Sigmoid colon (tissue), 7 donors: ENCODE data around the gene MAP3K12. TPM values are rescaled to one million over a fixed set of nuclear protein-coding genes. Genes with fewer than 3 reads are reported as not detected.

ENCODE experiments used
- DNase-seq: peaks from one replicate; pipeline ENCODE4 v3.0.0-alpha.2; 2019
- H3K27ac ChIP-seq, 4 donors: fragments of 200-600 bp; sonication (generic); one replicate each; pipeline ENCODE4 v1.5.1; 2016 to 2019; ENCODE audit warnings: mild to moderate bottlenecking in 1 of 4
- H3K27me3 ChIP-seq, 3 donors: fragments of 200-600 bp; sonication (generic); one replicate each; pipeline ENCODE4 v1.5.1; 2019; ENCODE audit warnings: mild to moderate bottlenecking in 1 of 3
- H3K36me3 ChIP-seq, 4 donors: fragments of 200-600 bp; sonication (generic); one replicate each; pipeline ENCODE4 v1.5.1; 2016 to 2019
- H3K4me1 ChIP-seq, 4 donors: fragments of 200-600 bp; sonication (generic); one replicate each; pipeline ENCODE4 v1.5.1; 2017 to 2019
- H3K4me3 ChIP-seq, 4 donors: fragments of 200-600 bp; sonication (generic); one replicate each; pipeline ENCODE4 v1.5.1; 2017 to 2019; ENCODE audit warnings: mild to moderate bottlenecking in 2 of 4, moderate library complexity in 1 of 4
- H3K9me3 ChIP-seq, 4 donors: fragments of 200-600 bp in 3 of 4; sonication (generic) in 3 of 4; one replicate each; pipeline versions ENCODE4 v1.5.1 to v1.6.1; 2013 to 2019
- CTCF ChIP-seq, 4 experiments: fragments of 450-650 bp in 3 of 4; fragments of 200-600 bp in 1 of 4; IDR thresholded peaks; one replicate each; pipeline ENCODE4 v1.5.1; 2016 to 2019; ENCODE audit warnings: antibody characterized with exemption in 4 of 4, mild to moderate bottlenecking in 3 of 4, moderate library complexity in 2 of 4
- EP300 ChIP-seq, 4 donors: sonication (generic); formaldehyde crosslinking; IDR thresholded peaks; one replicate each; pipeline ENCODE4 v1.6.1; 2017; ENCODE audit warnings: antibody characterized with exemption in 4 of 4
- POLR2A ChIP-seq, 2 donors: fragments of 450-650 bp; IDR thresholded peaks; one replicate each; pipeline ENCODE4 v1.6.1; 2016; ENCODE audit warnings: antibody characterized with exemption in 2 of 2, mild to moderate bottlenecking in 2 of 2, moderate library complexity in 2 of 2
- POLR2AphosphoS5 ChIP-seq, 4 donors: sonication (generic); formaldehyde crosslinking; IDR thresholded peaks; one replicate each; pipeline ENCODE4 v1.6.1; 2017; ENCODE audit warnings: antibody characterized with exemption in 4 of 4
- WGBS, 2 donors: extraction: QIAGEN DNeasy Blood & Tissue Kit; methylation state at CpG; one replicate each; pipeline ENCODE4 v1.1.7; 2013; 5-methylcytosine and 5-hydroxymethylcytosine counted together
- intact Hi-C: fragments of 100-400 bp; cut with DNase I; formaldehyde crosslinking; loops from one replicate; pipeline ENCODE4 v1.15.1; 2023
- polyA plus RNA-seq, 3 donors: library from polyadenylated mRNA; stranded (reverse); fragments of 200-250 nt; gene quantifications; one replicate each; pipeline ENCODE4 v1.2.3, GENCODE V29; 2013
- total RNA-seq, 4 donors: library from RNA; depleted of rRNA; stranded (reverse); fragments of >200 nt; gene quantifications; one replicate each; pipeline ENCODE4 v1.1.0, GENCODE V29; 2016
- donor health status: healthy with polysubstance abuse.
- donor health status: Bipolar disorder and iron deficiency.
- donor health status: healthy.

Gene MAP3K12
- total and polyA plus RNA-seq, 7 donors: 1.6 to 27.4 (median 18.5) TPM

- Histone ChIP-seq H3K27ac (no peak overlapping the region), H3K27me3 (no peaks in the 10 kb centered on the region), H3K4me1 (peaks cover 0 to 16% (median 15%) of the 10 kb centered on the region in 4 donors), H3K9me3 (no peaks in the 10 kb centered on the region), H3K4me3 (no peak overlapping the region), H3K36me3 (peaks cover 80 to 100% (median 96%) of the 10 kb centered on the region in 4 donors)
- DNase-seq: no peak
- intact Hi-C loops: no loop called here
- TF ChIP-seq POLR2AphosphoS5 (IDR thresholded peaks at IDR 0.05): no peak
- TF ChIP-seq POLR2A (IDR thresholded peaks at IDR 0.05): no peak
- TF ChIP-seq EP300 (IDR thresholded peaks at IDR 0.05): no peak
- TF ChIP-seq CTCF (IDR thresholded peaks at IDR 0.05): no peak
- 84 to 87% methylated on average over 4 of the region's 4 CpGs for WGBS, 2 donors
Measured at GRCh38 chr12:53459097-53459496, 40.2 kb downstream of the MAP3K12 start.

GRCh38 chr12:53456654-53457366, 42.4 kb downstream of the MAP3K12 start:
- DNase-seq: no peak
- Histone ChIP-seq H3K4me3 (no peak overlapping the region), H3K9me3 (no peaks in the 10 kb centered on the region), H3K27me3 (no peaks in the 10 kb centered on the region), H3K36me3 (peaks cover 61 to 78% (median 73%) of the 10 kb centered on the region in 4 donors), H3K27ac (no peak overlapping the region), H3K4me1 (peaks cover 0 to 29% (median 25%) of the 10 kb centered on the region in 4 donors)
- intact Hi-C loops: no loop called here
- no peak for TF ChIP-seq EP300 (IDR thresholded peaks at IDR 0.05)
- TF ChIP-seq POLR2AphosphoS5 (IDR thresholded peaks at IDR 0.05): no peak
- TF ChIP-seq POLR2A (IDR thresholded peaks at IDR 0.05): no peak
- no peak for TF ChIP-seq CTCF (IDR thresholded peaks at IDR 0.05)
- WGBS, 2 donors: 72 to 83% methylated on average over 6 of the region's 6 CpGs

- Histone ChIP-seq H3K4me3 (no peak overlapping the region), H3K27ac (peak overlapping the region in 1 of 4 donors; percentile 94), H3K36me3 (peaks cover 42 to 56% (median 52%) of the 10 kb centered on the region in 4 donors), H3K4me1 (peaks cover 0 to 26% (median 22%) of the 10 kb centered on the region in 4 donors), H3K9me3 (no peaks in the 10 kb centered on the region), H3K27me3 (no peaks in the 10 kb centered on the region)
- no peak for DNase-seq
- TF ChIP-seq EP300 (IDR thresholded peaks at IDR 0.05): no peak
- intact Hi-C loops: loop anchor here (5.0 kb wide), 1 partner anchor 38 kb away; no protein-coding TSS in a partner anchor
- WGBS, 2 donors: 81 to 82% methylated on average over 3 of the region's 3 CpGs
Measured at GRCh38 chr12:53454707-53455106, 44.6 kb downstream of the MAP3K12 start.

- Histone ChIP-seq H3K4me1 (peaks cover 0 to 26% (median 22%) of the 10 kb centered on the region in 4 donors), H3K27ac (peak overlapping the region in 3 of 4 donors; percentile 94 to 98 (median 97)), H3K9me3 (no peaks in the 10 kb centered on the region), H3K36me3 (peaks cover 37 to 50% (median 46%) of the 10 kb centered on the region in 4 donors), H3K4me3 (peak overlapping the region in 1 of 4 donors; percentile 76), H3K27me3 (no peaks in the 10 kb centered on the region)
- TF ChIP-seq EP300 (IDR thresholded peaks at IDR 0.05) (no peak), POLR2A (IDR thresholded peaks at IDR 0.05) (no peak), POLR2AphosphoS5 (IDR thresholded peaks at IDR 0.05) (no peak), CTCF (IDR thresholded peaks at IDR 0.05) (no peak)
- no peak for DNase-seq
- WGBS, 2 donors: 40 to 46% methylated on average over 6 of the region's 6 CpGs
- intact Hi-C loops: loop anchor here (5.0 kb wide), 1 partner anchor 38 kb away; no protein-coding TSS in a partner anchor
Measured at GRCh38 chr12:53453953-53454640, 45.2 kb downstream of the MAP3K12 start.
